Activated CD4-positive, CD25-positive, alpha-beta regulatory T cell treated with anti-CD3 and anti-CD28 coated beads, Interleukin-2, amount 50 U/mL, for 16 hours (primary cell): ENCODE data around the gene GGACT.
A peak's percentile ranks its signal among the peaks of the same experiment; 100 is the strongest.
"Not testable (repeated sequence)": the region's sequence is repeated elsewhere in the genome, so short reads cannot be mapped to it uniquely, and the experiment has no call there.

Experiments
- DNase-seq: peaks from one replicate; pipeline ENCODE4 v3.0.0-alpha.2; 2020; ENCODE audit warnings: low read depth, low spot score

Gene GGACT

GRCh38 chr13:100601716-100602115 is 13.1 kb upstream of the GGACT start:
- no peak for DNase-seq

GRCh38 chr13:100600915-100601314 is 12.3 kb upstream of the GGACT start:
- DNase-seq = no peak

GRCh38 chr13:100600461-100600860 is 11.9 kb upstream of the GGACT start:
- no peak for DNase-seq

GRCh38 chr13:100597253-100597652 is 8.7 kb upstream of the GGACT start:
- DNase-seq = no peak

GRCh38 chr13:100596516-100596915 is 7.9 kb upstream of the GGACT start:
- DNase-seq = no peak

- DNase-seq = no peak
Measured at GRCh38 chr13:100594731-100595130, 6.1 kb upstream of the GGACT start.

GRCh38 chr13:100594255-100594654 is 5.7 kb upstream of the GGACT start:
- no peak for DNase-seq

- DNase-seq = no peak
Measured at GRCh38 chr13:100589178-100589725, 663 bp upstream of the GGACT start.

- DNase-seq = no peak
Measured at GRCh38 chr13:100584896-100585295, 3.7 kb downstream of the GGACT start.

GRCh38 chr13:100581504-100581903 is 7.1 kb downstream of the GGACT start:
- no peak for DNase-seq

- no peak for DNase-seq
Measured at GRCh38 chr13:100581030-100581429, 7.6 kb downstream of the GGACT start.

GRCh38 chr13:100580045-100580444 is 8.5 kb downstream of the GGACT start:
- no peak for DNase-seq

GRCh38 chr13:100577239-100577638 is 11.3 kb downstream of the GGACT start:
- DNase-seq = not testable (repeated sequence)

- peak; percentile 55 for DNase-seq
Measured at GRCh38 chr13:100573121-100573520, 15.5 kb downstream of the GGACT start.

- no peak for DNase-seq
Measured at GRCh38 chr13:100566543-100566942, 22.0 kb downstream of the GGACT start.

GRCh38 chr13:100565286-100565685 is 23.3 kb downstream of the GGACT start:
- DNase-seq = no peak

GRCh38 chr13:100564444-100565223 is 24.0 kb downstream of the GGACT start:
- no peak for DNase-seq

- no peak for DNase-seq
Measured at GRCh38 chr13:100563779-100564178, 24.8 kb downstream of the GGACT start.

- DNase-seq = no peak
Measured at GRCh38 chr13:100561599-100562204, 26.9 kb downstream of the GGACT start.

GRCh38 chr13:100561158-100561499 is 27.5 kb downstream of the GGACT start:
- DNase-seq = no peak

- no peak for DNase-seq
Measured at GRCh38 chr13:100560498-100561157, 28.0 kb downstream of the GGACT start.

- no peak for DNase-seq
Measured at GRCh38 chr13:100559886-100560285, 28.7 kb downstream of the GGACT start.

GRCh38 chr13:100552755-100553154 is 35.8 kb downstream of the GGACT start:
- no peak for DNase-seq
